GM18498 (cell line): Measurements from ENCODE around the gene CPVL.

Experiments
- ATAC-seq: cut with Tn5 transposase; IDR thresholded peaks from one replicate; pipeline ENCODE4 v1.9.1; 2021; ENCODE audit warnings: mild to moderate bottlenecking, moderate library complexity; ENCODE audit not compliant: unreplicated experiment

CPVL gene

GRCh38 chr7:28981161-28981465, 165.2 kb downstream of the CPVL start:
- ATAC-seq = no peak

- ATAC-seq = no peak
These were observed 165.7 kb downstream of the CPVL start for GRCh38 chr7:28980451-28981160.

GRCh38 chr7:28979776-28980175, 166.6 kb downstream of the CPVL start:
- ATAC-seq = no peak

- no peak for ATAC-seq
These were observed 168.5 kb downstream of the CPVL start for GRCh38 chr7:28977881-28978280.

- no peak for ATAC-seq
These were observed 170.3 kb downstream of the CPVL start for GRCh38 chr7:28976022-28976421.

- no peak for ATAC-seq
These were observed 172.7 kb downstream of the CPVL start for GRCh38 chr7:28973591-28973990.

- ATAC-seq = no peak
These were observed 182.3 kb downstream of the CPVL start for GRCh38 chr7:28964056-28964455.

GRCh38 chr7:28961972-28962371, 184.4 kb downstream of the CPVL start:
- ATAC-seq = no peak

- ATAC-seq = no peak
These were observed 186.1 kb downstream of the CPVL start for GRCh38 chr7:28960071-28960840.

- no peak for ATAC-seq
These were observed 187.4 kb downstream of the CPVL start for GRCh38 chr7:28958980-28959347.

GRCh38 chr7:28958235-28958979, 187.9 kb downstream of the CPVL start, which contains the start of gene TRIL:
TSS of gene TRIL (minus strand) at chr7:28958330. CDS start at chr7:28958046, 284 bp downstream.
- ATAC-seq = no peak

GRCh38 chr7:28957751-28958234, 188.5 kb downstream of the CPVL start:
- ATAC-seq = no peak

GRCh38 chr7:28957064-28957750, 189.1 kb downstream of the CPVL start:
- ATAC-seq = no peak

GRCh38 chr7:28956608-28957063, 189.7 kb downstream of the CPVL start:
- ATAC-seq = no peak

GRCh38 chr7:28955718-28956607, 190.4 kb downstream of the CPVL start:
- no peak for ATAC-seq

GRCh38 chr7:28955356-28955717, 191.0 kb downstream of the CPVL start:
- ATAC-seq = no peak

GRCh38 chr7:28954946-28955345, 191.4 kb downstream of the CPVL start:
- ATAC-seq = no peak

GRCh38 chr7:28954471-28954870, 191.9 kb downstream of the CPVL start:
- ATAC-seq = no peak

- no peak for ATAC-seq
These were observed 192.7 kb downstream of the CPVL start for GRCh38 chr7:28953633-28954032.
